NK-92 (cell line): ENCODE results near the gene HNRNPF.
A peak's percentile ranks its signal among the peaks of the same experiment; 100 is the strongest.

Experiments
- DNase-seq: peaks from one replicate; lab custom pipeline; 2025; ENCODE audit not compliant: unreplicated experiment; lab: John Stamatoyannopoulos, UW

Gene HNRNPF

GRCh38 chr10:43421519-43421918, 12.5 kb upstream of the HNRNPF start:
- DNase-seq = no peak

GRCh38 chr10:43421201-43421507, 12.2 kb upstream of the HNRNPF start:
- no peak for DNase-seq

GRCh38 chr10:43420369-43421200, 11.6 kb upstream of the HNRNPF start:
- DNase-seq = peak; percentile 9

GRCh38 chr10:43419997-43420368, 11.0 kb upstream of the HNRNPF start:
- no peak for DNase-seq

- DNase-seq = no peak
Observed at GRCh38 chr10:43417950-43418768, 9.2 kb upstream of the HNRNPF start.

- no peak for DNase-seq
Observed at GRCh38 chr10:43415544-43415943, 6.6 kb upstream of the HNRNPF start.

GRCh38 chr10:43411536-43411935, 2.5 kb upstream of the HNRNPF start:
- DNase-seq = no peak

- no peak for DNase-seq
Observed at GRCh38 chr10:43410345-43410744, 1.4 kb upstream of the HNRNPF start.

GRCh38 chr10:43409385-43410109, 561 bp upstream of the HNRNPF start:
- no peak for DNase-seq

GRCh38 chr10:43408331-43408709, 666 bp downstream of the HNRNPF start:
- no peak for DNase-seq

- no peak for DNase-seq
Observed at GRCh38 chr10:43407576-43408330, 1.2 kb downstream of the HNRNPF start.

GRCh38 chr10:43407148-43407575, 1.8 kb downstream of the HNRNPF start:
- no peak for DNase-seq

- DNase-seq = no peak
Observed at GRCh38 chr10:43404704-43405084, 4.3 kb downstream of the HNRNPF start.

GRCh38 chr10:43403911-43404703, 4.9 kb downstream of the HNRNPF start:
- DNase-seq = no peak

- no peak for DNase-seq
Observed at GRCh38 chr10:43402880-43403452, 6.0 kb downstream of the HNRNPF start.

- DNase-seq = no peak
Observed at GRCh38 chr10:43402176-43402575, 6.8 kb downstream of the HNRNPF start.

- no peak for DNase-seq
Observed at GRCh38 chr10:43401627-43402026, 7.4 kb downstream of the HNRNPF start.

- DNase-seq = no peak
Observed at GRCh38 chr10:43399320-43400310, 9.4 kb downstream of the HNRNPF start.

- no peak for DNase-seq
Observed at GRCh38 chr10:43398939-43399319, 10.1 kb downstream of the HNRNPF start.
